Measurements from ENCODE around the gene TTC22.

TTC22 gene

DNA sequence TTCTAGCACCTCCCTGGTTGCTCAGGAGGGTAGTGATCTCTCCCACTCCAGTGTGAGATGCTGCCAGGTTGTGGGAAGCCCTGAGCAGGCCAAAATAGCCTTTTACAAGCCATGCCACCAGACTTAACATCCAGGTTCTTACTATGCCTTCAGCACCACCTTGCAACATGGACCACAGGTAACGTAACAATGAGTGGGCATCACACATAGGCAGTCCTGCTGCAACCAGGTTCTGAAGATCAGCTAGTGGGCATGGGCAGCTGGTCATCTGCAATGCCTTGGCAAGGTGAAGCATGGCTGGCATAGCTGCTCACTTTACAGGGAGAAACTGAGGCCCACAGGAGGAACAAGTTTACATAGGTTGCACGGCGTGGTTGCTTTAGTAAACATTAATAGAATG lies 45.2 kb upstream of the TTC22 start:
- H3K27ac ChIP-seq: no peak overlapping the region
- TF ChIP-seq ZFX (IDR thresholded peaks at IDR 0.05; ENCODE audit: borderline replicate concordance) (no peak), CTCF (IDR thresholded peaks at IDR 0.05) (no peak)

- no peak for TF ChIP-seq CTCF (IDR thresholded peaks at IDR 0.05)
- no peak for TF ChIP-seq ZFX (IDR thresholded peaks at IDR 0.05; ENCODE audit: borderline replicate concordance)
- no peak overlapping the region for H3K27ac ChIP-seq
Measured at GRCh38 chr1:54845772-54846171, 44.6 kb upstream of the TTC22 start.

DNA sequence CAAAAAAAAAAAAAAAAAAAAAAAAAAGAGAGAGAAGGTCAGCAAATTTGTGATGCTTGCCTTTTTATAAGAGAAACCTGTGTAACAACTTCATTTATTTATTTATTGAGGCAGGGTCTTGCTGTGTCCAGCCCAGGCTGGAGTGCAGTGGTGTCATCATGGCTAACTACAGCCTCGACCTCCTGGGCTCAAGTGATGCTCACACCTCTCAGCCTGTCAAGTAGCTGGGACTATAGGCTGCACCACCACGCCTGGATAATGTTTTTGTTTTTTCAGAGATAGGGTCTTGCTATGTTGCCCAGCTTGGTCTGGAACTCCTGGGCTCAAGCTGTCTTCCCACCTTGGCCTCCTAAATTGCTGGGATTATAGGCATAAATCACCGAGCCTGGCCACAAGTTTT lies 43.4 kb upstream of the TTC22 start:
- TF ChIP-seq ZFX (IDR thresholded peaks at IDR 0.05; ENCODE audit: borderline replicate concordance): no peak
- no peak for TF ChIP-seq CTCF (IDR thresholded peaks at IDR 0.05)
- no peak overlapping the region for H3K27ac ChIP-seq

- TF ChIP-seq ZFX (IDR thresholded peaks at IDR 0.05; ENCODE audit: borderline replicate concordance) (no peak), CTCF (IDR thresholded peaks at IDR 0.05) (no peak)
- H3K27ac ChIP-seq: no peak overlapping the region
Measured at GRCh38 chr1:54843449-54843848, 42.3 kb upstream of the TTC22 start.

- no peak overlapping the region for H3K27ac ChIP-seq
- TF ChIP-seq CTCF (IDR thresholded peaks at IDR 0.05): no peak
- no peak for TF ChIP-seq ZFX (IDR thresholded peaks at IDR 0.05; ENCODE audit: borderline replicate concordance)
Measured at GRCh38 chr1:54842963-54843362, 41.8 kb upstream of the TTC22 start.

GRCh38 chr1:54842206-54842915 lies 41.2 kb upstream of the TTC22 start:
- H3K27ac ChIP-seq: no peak overlapping the region
- no peak for TF ChIP-seq ZFX (IDR thresholded peaks at IDR 0.05; ENCODE audit: borderline replicate concordance)

- TF ChIP-seq ZFX (IDR thresholded peaks at IDR 0.05; ENCODE audit: borderline replicate concordance) (no peak), CTCF (IDR thresholded peaks at IDR 0.05) (no peak)
- no peak overlapping the region for H3K27ac ChIP-seq
Measured at GRCh38 chr1:54839824-54840223, 38.7 kb upstream of the TTC22 start.
